Measurements from ENCODE around the gene NAA35.

The NAA35 gene

GRCh38 chr9:86061972-86062739 is 121.2 kb downstream of the NAA35 start:
- no peak overlapping the region for H2BK12ac ChIP-seq (ENCODE audit: low read length)
- no peaks in the 10 kb centered on the region for H3K4me1 ChIP-seq (ENCODE audit: control insufficient read depth in 1 of 2, insufficient read depth in 2 of 2, low read length in 2 of 2)
- H3K79me2 ChIP-seq (ENCODE audit: control insufficient read depth, insufficient read depth, low read length, poor library complexity) = no peaks in the 10 kb centered on the region
- H3K23ac ChIP-seq (ENCODE audit: low read length) = no peak overlapping the region
- no peak overlapping the region for H4K12ac ChIP-seq (ENCODE audit: low read depth, low read length)
- peaks cover 0 to 8% of the 10 kb centered on the region in 2 experiments for H3K36me3 ChIP-seq (ENCODE audit: control insufficient read depth in 1 of 2, insufficient read depth in 2 of 2, low read length in 2 of 2)
- no peak overlapping the region for H3K4me3 ChIP-seq (ENCODE audit: low read depth, low read length)
- no peak overlapping the region for H3K18ac ChIP-seq (ENCODE audit: low read length)
- no peak overlapping the region for H2AK5ac ChIP-seq (ENCODE audit: low read length)
- no peak overlapping the region for H3K4ac ChIP-seq (ENCODE audit: low read depth, low read length)
- no peaks in the 10 kb centered on the region for H3K9me3 ChIP-seq (ENCODE audit: insufficient read depth, low read depth, low read length)
- DNase-seq = no peak
- H3K27me3 ChIP-seq (ENCODE audit: insufficient read depth, low read length) = no peaks in the 10 kb centered on the region
- no peak overlapping the region for H2AFZ ChIP-seq (ENCODE audit: insufficient read depth, low read length, poor library complexity)
- no CpG with 5 or more reads among the region's 11 CpGs for WGBS (ENCODE audit: extremely low coverage, insufficient coverage, insufficient read length)
- no peak overlapping the region for H3K27ac ChIP-seq (ENCODE audit: low read depth, low read length)
- H4K8ac ChIP-seq (ENCODE audit: low read depth, low read length) = no peak overlapping the region
- no peaks in the 10 kb centered on the region for H3K79me1 ChIP-seq (ENCODE audit: low read length)
- H3K14ac ChIP-seq (ENCODE audit: low read length) = no peak overlapping the region
- no peak overlapping the region for H2BK120ac ChIP-seq (ENCODE audit: insufficient read depth, low read length, poor library complexity)
- no peak overlapping the region for H3K9ac ChIP-seq (ENCODE audit: low read length)
- H4K91ac ChIP-seq (ENCODE audit: low read depth, low read length) = no peak overlapping the region
- no peak overlapping the region for H2BK5ac ChIP-seq (ENCODE audit: low read depth, low read length, poor library complexity)
- H3K4me2 ChIP-seq (ENCODE audit: low read length) = no peak overlapping the region

- no peak overlapping the region for H2BK120ac ChIP-seq (ENCODE audit: insufficient read depth, low read length, poor library complexity)
- no peak overlapping the region for H4K8ac ChIP-seq (ENCODE audit: low read depth, low read length)
- H3K36me3 ChIP-seq (ENCODE audit: control insufficient read depth in 1 of 2, insufficient read depth in 2 of 2, low read length in 2 of 2) = peaks cover 0 to 4% of the 10 kb centered on the region in 2 experiments
- no peak overlapping the region for H4K12ac ChIP-seq (ENCODE audit: low read depth, low read length)
- no peak overlapping the region for H2AFZ ChIP-seq (ENCODE audit: insufficient read depth, low read length, poor library complexity)
- no peak overlapping the region for H3K4me3 ChIP-seq (ENCODE audit: low read depth, low read length)
- no CpG with 5 or more reads among the region's 16 CpGs for WGBS (ENCODE audit: extremely low coverage, insufficient coverage, insufficient read length)
- H3K23ac ChIP-seq (ENCODE audit: low read length) = no peak overlapping the region
- no peak overlapping the region for H3K9ac ChIP-seq (ENCODE audit: low read length)
- no peak for DNase-seq
- H4K91ac ChIP-seq (ENCODE audit: low read depth, low read length) = no peak overlapping the region
- H2AK5ac ChIP-seq (ENCODE audit: low read length) = no peak overlapping the region
- H3K27me3 ChIP-seq (ENCODE audit: insufficient read depth, low read length) = no peaks in the 10 kb centered on the region
- no peak overlapping the region for H2BK12ac ChIP-seq (ENCODE audit: low read length)
- H3K9me3 ChIP-seq (ENCODE audit: insufficient read depth, low read depth, low read length) = no peaks in the 10 kb centered on the region
- H3K79me2 ChIP-seq (ENCODE audit: control insufficient read depth, insufficient read depth, low read length, poor library complexity) = no peaks in the 10 kb centered on the region
- no peak overlapping the region for H3K4me2 ChIP-seq (ENCODE audit: low read length)
- H3K4me1 ChIP-seq (ENCODE audit: control insufficient read depth in 1 of 2, insufficient read depth in 2 of 2, low read length in 2 of 2) = no peaks in the 10 kb centered on the region
- no peak overlapping the region for H3K14ac ChIP-seq (ENCODE audit: low read length)
- H3K79me1 ChIP-seq (ENCODE audit: low read length) = no peaks in the 10 kb centered on the region
- no peak overlapping the region for H3K4ac ChIP-seq (ENCODE audit: low read depth, low read length)
- no peak overlapping the region for H3K27ac ChIP-seq (ENCODE audit: low read depth, low read length)
- H2BK5ac ChIP-seq (ENCODE audit: low read depth, low read length, poor library complexity) = no peak overlapping the region
- H3K18ac ChIP-seq (ENCODE audit: low read length) = no peak overlapping the region
These were observed 122.1 kb downstream of the NAA35 start for GRCh38 chr9:86062845-86063693.

GRCh38 chr9:86064220-86064619 is 123.3 kb downstream of the NAA35 start:
- WGBS (ENCODE audit: extremely low coverage, insufficient coverage, insufficient read length) = no CpG with 5 or more reads among the region's 2 CpGs
- no peak overlapping the region for H3K4me3 ChIP-seq (ENCODE audit: low read depth, low read length)

GRCh38 chr9:86069206-86069869 is 128.4 kb downstream of the NAA35 start:
- Histone ChIP-seq H2BK5ac (ENCODE audit: low read depth, low read length, poor library complexity) (no peak overlapping the region), H3K4me2 (ENCODE audit: low read length) (no peak overlapping the region), H3K79me1 (ENCODE audit: low read length) (no peaks in the 10 kb centered on the region), H4K12ac (ENCODE audit: low read depth, low read length) (no peak overlapping the region), H3K9me3 (ENCODE audit: insufficient read depth, low read depth, low read length) (no peaks in the 10 kb centered on the region), H4K8ac (ENCODE audit: low read depth, low read length) (no peak overlapping the region), H2BK12ac (ENCODE audit: low read length) (no peak overlapping the region), H3K14ac (ENCODE audit: low read length) (no peak overlapping the region), H3K36me3 (ENCODE audit: control insufficient read depth in 1 of 2, insufficient read depth in 2 of 2, low read length in 2 of 2) (peaks cover 0 to 4% of the 10 kb centered on the region in 2 experiments), H3K23ac (ENCODE audit: low read length) (no peak overlapping the region), H3K27me3 (ENCODE audit: insufficient read depth, low read length) (no peaks in the 10 kb centered on the region), H2BK120ac (ENCODE audit: insufficient read depth, low read length, poor library complexity) (no peak overlapping the region), H3K4me3 (ENCODE audit: low read depth, low read length) (no peak overlapping the region), H3K4ac (ENCODE audit: low read depth, low read length) (no peak overlapping the region), H3K4me1 (ENCODE audit: control insufficient read depth in 1 of 2, insufficient read depth in 2 of 2, low read length in 2 of 2) (no peaks in the 10 kb centered on the region), H2AFZ (ENCODE audit: insufficient read depth, low read length, poor library complexity) (no peak overlapping the region), H4K91ac (ENCODE audit: low read depth, low read length) (no peak overlapping the region), H3K27ac (ENCODE audit: low read depth, low read length) (no peak overlapping the region), H3K9ac (ENCODE audit: low read length) (no peak overlapping the region), H2AK5ac (ENCODE audit: low read length) (no peak overlapping the region), H3K79me2 (ENCODE audit: control insufficient read depth, insufficient read depth, low read length, poor library complexity) (no peaks in the 10 kb centered on the region), H3K18ac (ENCODE audit: low read length) (no peak overlapping the region)
- DNase-seq = peak in 1 of 2 donors; percentile 4
- WGBS (ENCODE audit: extremely low coverage, insufficient coverage, insufficient read length) = no CpG with 5 or more reads among the region's 7 CpGs

More at GRCh38 chr9:86064220-86064619, 123.3 kb downstream of the NAA35 start:
- H3K27me3 ChIP-seq (ENCODE audit: insufficient read depth, low read length) = no peaks in the 10 kb centered on the region
- H3K27ac ChIP-seq (ENCODE audit: low read depth, low read length) = no peak overlapping the region
- DNase-seq = no peak
- H3K4me1 ChIP-seq (ENCODE audit: control insufficient read depth in 1 of 2, insufficient read depth in 2 of 2, low read length in 2 of 2) = no peaks in the 10 kb centered on the region
- no peak overlapping the region for H3K4me2 ChIP-seq (ENCODE audit: low read length)
- no peak overlapping the region for H2BK5ac ChIP-seq (ENCODE audit: low read depth, low read length, poor library complexity)
- H3K79me1 ChIP-seq (ENCODE audit: low read length) = no peaks in the 10 kb centered on the region
- H4K12ac ChIP-seq (ENCODE audit: low read depth, low read length) = no peak overlapping the region
- H3K9ac ChIP-seq (ENCODE audit: low read length) = no peak overlapping the region
- H2AFZ ChIP-seq (ENCODE audit: insufficient read depth, low read length, poor library complexity) = no peak overlapping the region
- H2AK5ac ChIP-seq (ENCODE audit: low read length) = no peak overlapping the region
- H3K79me2 ChIP-seq (ENCODE audit: control insufficient read depth, insufficient read depth, low read length, poor library complexity) = no peaks in the 10 kb centered on the region
- H2BK12ac ChIP-seq (ENCODE audit: low read length) = no peak overlapping the region
- H3K14ac ChIP-seq (ENCODE audit: low read length) = no peak overlapping the region
- H4K91ac ChIP-seq (ENCODE audit: low read depth, low read length) = no peak overlapping the region
- peaks cover 0 to 4% of the 10 kb centered on the region in 2 experiments for H3K36me3 ChIP-seq (ENCODE audit: control insufficient read depth in 1 of 2, insufficient read depth in 2 of 2, low read length in 2 of 2)
- no peak overlapping the region for H3K18ac ChIP-seq (ENCODE audit: low read length)
- H3K4ac ChIP-seq (ENCODE audit: low read depth, low read length) = no peak overlapping the region
- H3K23ac ChIP-seq (ENCODE audit: low read length) = no peak overlapping the region
- no peak overlapping the region for H4K8ac ChIP-seq (ENCODE audit: low read depth, low read length)
- no peaks in the 10 kb centered on the region for H3K9me3 ChIP-seq (ENCODE audit: insufficient read depth, low read depth, low read length)
- H2BK120ac ChIP-seq (ENCODE audit: insufficient read depth, low read length, poor library complexity) = no peak overlapping the region
